ENCODE measurements around the gene NEMF.

- TF ChIP-seq EZH2 (IDR thresholded peaks at IDR 0.05; ENCODE audit: low read length) (no peak), CTCF (optimal IDR thresholded peaks at IDR 0.05 in 1 of 3, IDR thresholded peaks at IDR 0.05 in 1 of 3, conservative IDR thresholded peaks at IDR 0.05 in 1 of 3; ENCODE audit: extremely low read depth in 1 of 3, insufficient read depth in 2 of 3, low read length in 3 of 3) (no peak)
Measured at GRCh38 chr14:49886523-49886922, 33.9 kb upstream of the NEMF start.

All from keratinocyte (primary cell).